ENCODE data around the gene APBA2.

- TF ChIP-seq CTCF (IDR thresholded peaks at IDR 0.05; ENCODE audit: low read length) (no peak), EZH2 (IDR thresholded peaks at IDR 0.05; ENCODE audit: borderline replicate concordance, low read length) (no peak)
These were observed 30.2 kb downstream of the APBA2 start for GRCh38 chr15:28915935-28916334.

Measured in OCI-LY1 (cell line).